ENCODE data around the gene TFCP2.

Gene TFCP2

GRCh38 chr12:51124504-51124903 is 48.4 kb downstream of the TFCP2 start:
- Histone ChIP-seq H3K27ac (no peak overlapping the region), H3K4me3 (ENCODE audit: low read depth, low read length) (no peak overlapping the region), H3K4me2 (ENCODE audit: low read length) (no peak overlapping the region), H2AFZ (no peak overlapping the region), H3K4me1 (no peaks in the 10 kb centered on the region), H3K9ac (no peak overlapping the region), H3K79me2 (no peaks in the 10 kb centered on the region), H3K36me3 (ENCODE audit: control insufficient read depth, insufficient read depth, low read length) (no peaks in the 10 kb centered on the region), H3K27me3 (ENCODE audit: control insufficient read depth, insufficient read depth, low read length) (no peaks in the 10 kb centered on the region), H3K9me3 (ENCODE audit: control insufficient read depth, low read length) (no peaks in the 10 kb centered on the region)
- no peak for TF ChIP-seq CTCF (IDR thresholded peaks at IDR 0.05)

DNA sequence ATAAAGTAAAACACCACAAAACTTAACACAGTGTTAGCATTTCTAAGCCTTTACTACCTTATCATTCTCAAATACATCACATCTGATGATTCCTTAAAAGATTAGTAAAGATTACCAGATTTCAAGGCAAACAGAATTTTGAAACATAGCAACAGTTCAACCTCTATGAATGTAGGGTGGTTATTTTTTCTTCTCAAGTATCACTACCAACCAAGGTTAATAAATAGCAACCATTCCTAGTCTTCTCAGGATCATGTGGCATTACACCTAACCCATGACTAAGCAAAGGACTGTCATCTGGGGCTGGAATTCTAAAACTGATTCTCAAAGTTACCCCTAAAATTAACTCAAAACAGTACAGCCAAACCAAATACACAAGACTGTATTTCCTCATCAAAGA is 50.1 kb downstream of the TFCP2 start:
- no peaks in the 10 kb centered on the region for H3K36me3 ChIP-seq (ENCODE audit: control insufficient read depth, insufficient read depth, low read length)
- H3K4me3 ChIP-seq (ENCODE audit: low read depth, low read length): no peak overlapping the region
- no peak overlapping the region for H2AFZ ChIP-seq
- no peak overlapping the region for H3K27ac ChIP-seq
- no peak overlapping the region for H3K9ac ChIP-seq
- H3K27me3 ChIP-seq (ENCODE audit: control insufficient read depth, insufficient read depth, low read length): no peaks in the 10 kb centered on the region
- no peaks in the 10 kb centered on the region for H3K9me3 ChIP-seq (ENCODE audit: control insufficient read depth, low read length)
- no peak for TF ChIP-seq CTCF (IDR thresholded peaks at IDR 0.05)
- no peaks in the 10 kb centered on the region for H3K79me2 ChIP-seq
- H3K4me1 ChIP-seq: no peaks in the 10 kb centered on the region
- no peak overlapping the region for H3K4me2 ChIP-seq (ENCODE audit: low read length)

DNA sequence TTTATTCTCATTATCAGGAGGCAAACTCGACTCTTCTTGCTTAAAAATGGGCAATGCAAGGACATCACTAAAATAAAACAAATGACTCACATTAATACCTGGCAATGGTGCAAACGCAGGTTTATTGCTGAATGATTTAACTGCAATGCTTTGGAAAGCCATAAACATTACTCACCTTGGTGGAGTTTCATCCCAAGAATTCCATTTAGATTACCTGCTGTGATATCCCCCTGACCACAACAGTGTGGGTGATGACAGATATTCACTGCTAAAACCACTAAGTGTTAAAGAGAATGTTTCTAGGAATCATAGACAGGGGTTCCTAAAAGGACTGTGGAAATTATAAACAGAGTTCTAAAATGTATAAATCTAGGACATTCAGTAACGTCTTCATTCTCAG is 54.2 kb downstream of the TFCP2 start:
- H3K9ac ChIP-seq: no peak overlapping the region
- no peak for TF ChIP-seq CTCF (IDR thresholded peaks at IDR 0.05)
- no peaks in the 10 kb centered on the region for H3K4me1 ChIP-seq
- H3K27me3 ChIP-seq (ENCODE audit: control insufficient read depth, insufficient read depth, low read length): no peaks in the 10 kb centered on the region
- H2AFZ ChIP-seq: no peak overlapping the region
- no peak overlapping the region for H3K4me2 ChIP-seq (ENCODE audit: low read length)
- H3K36me3 ChIP-seq (ENCODE audit: control insufficient read depth, insufficient read depth, low read length): no peaks in the 10 kb centered on the region
- no peak overlapping the region for H3K27ac ChIP-seq
- H3K79me2 ChIP-seq: no peaks in the 10 kb centered on the region
- no peaks in the 10 kb centered on the region for H3K9me3 ChIP-seq (ENCODE audit: control insufficient read depth, low read length)
- H3K4me3 ChIP-seq (ENCODE audit: low read depth, low read length): no peak overlapping the region

GRCh38 chr12:51115533-51115932 is 57.4 kb downstream of the TFCP2 start:
- H3K9me3 ChIP-seq (ENCODE audit: control insufficient read depth, low read length): no peaks in the 10 kb centered on the region
- H3K79me2 ChIP-seq: no peaks in the 10 kb centered on the region
- H3K4me1 ChIP-seq: no peaks in the 10 kb centered on the region
- no peaks in the 10 kb centered on the region for H3K36me3 ChIP-seq (ENCODE audit: control insufficient read depth, insufficient read depth, low read length)
- no peak overlapping the region for H3K4me2 ChIP-seq (ENCODE audit: low read length)
- no peak overlapping the region for H3K4me3 ChIP-seq (ENCODE audit: low read depth, low read length)
- TF ChIP-seq CTCF (IDR thresholded peaks at IDR 0.05): no peak
- H3K27me3 ChIP-seq (ENCODE audit: control insufficient read depth, insufficient read depth, low read length): no peaks in the 10 kb centered on the region
- H3K9ac ChIP-seq: no peak overlapping the region
- no peak overlapping the region for H3K27ac ChIP-seq
- H2AFZ ChIP-seq: no peak overlapping the region

DNA sequence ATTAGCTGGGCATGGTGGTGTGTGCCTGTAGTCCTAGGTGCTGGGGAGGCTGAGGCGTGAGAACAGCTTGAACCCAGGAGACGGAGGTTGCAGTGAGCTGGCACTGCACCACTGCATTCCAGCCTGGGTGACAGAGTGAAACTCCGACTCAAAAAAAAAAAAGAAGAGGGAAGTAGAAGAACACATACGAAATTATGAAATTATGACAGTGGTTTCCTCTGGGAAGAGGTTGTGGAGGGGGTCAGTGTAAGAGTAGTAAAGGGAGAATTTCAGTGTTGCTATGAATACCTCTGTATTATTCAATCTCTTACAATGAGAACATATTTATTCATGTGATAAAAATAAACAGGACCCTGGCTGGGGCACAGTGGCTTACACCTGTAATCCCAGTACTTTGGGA is 64.8 kb downstream of the TFCP2 start:
- no peaks in the 10 kb centered on the region for H3K36me3 ChIP-seq (ENCODE audit: control insufficient read depth, insufficient read depth, low read length)
- H3K9me3 ChIP-seq (ENCODE audit: control insufficient read depth, low read length): no peaks in the 10 kb centered on the region

More for the DNA sequence above, 64.8 kb downstream of the TFCP2 start:
- Histone ChIP-seq H3K4me2 (ENCODE audit: low read length) (no peak overlapping the region), H3K4me3 (ENCODE audit: low read depth, low read length) (no peak overlapping the region), H2AFZ (no peak overlapping the region), H3K27me3 (ENCODE audit: control insufficient read depth, insufficient read depth, low read length) (no peaks in the 10 kb centered on the region), H3K27ac (no peak overlapping the region), H3K4me1 (no peaks in the 10 kb centered on the region), H3K9ac (no peak overlapping the region), H3K79me2 (no peaks in the 10 kb centered on the region)
- no peak for TF ChIP-seq CTCF (IDR thresholded peaks at IDR 0.05)
